ENCODE data around the gene FOXP1. TPM values are rescaled to one million over a fixed set of nuclear protein-coding genes. Genes with fewer than 3 reads are reported as not detected.

Gene FOXP1
- total and polyA plus RNA-seq, 2 of the 8 experiments (the other 6 are each of a cell fraction or from before 2014, with no cell fraction given): 13.9 to 25.4 TPM

GRCh38 chr3:71119171-71119570 is 464.4 kb downstream of the FOXP1 start:
- 0 out of 8 replicates have a peak, but pooled peaks cover 0 to 3% (median 0%) of the 10 kb centered on the region in 4 experiments for H3K36me3 ChIP-seq (ENCODE audit: control insufficient read depth in 2 of 4, insufficient read depth in 4 of 4, low read length in 3 of 4)
- no peak overlapping the region for H2BK12ac ChIP-seq (ENCODE audit: low read depth, low read length)
- no peak overlapping the region for H2BK20ac ChIP-seq (ENCODE audit: low read length)
- H3K23me2 ChIP-seq (ENCODE audit: low read depth, low read length): no peaks in the 10 kb centered on the region
- H3K4me2 ChIP-seq (ENCODE audit: insufficient read depth in 1 of 2, low read depth in 2 of 2, low read length in 2 of 2): no peak overlapping the region
- H3K27me3 ChIP-seq (replicated peaks in 1 of 4; ENCODE audit: control insufficient read depth in 3 of 4, extremely low read depth in 1 of 4, insufficient read depth in 3 of 4, low read length in 3 of 4): no peaks in the 10 kb centered on the region
- no peak overlapping the region for H2BK5ac ChIP-seq (ENCODE audit: low read depth, low read length)
- FAIRE-seq: no peak
- H3K9ac ChIP-seq (replicated peaks in 1 of 4; ENCODE audit: extremely low read depth in 1 of 4, low read depth in 3 of 4, low read length in 3 of 4): no peak overlapping the region
- peaks cover 0 to 7% (median 2%) of the 10 kb centered on the region in 4 experiments; a peak in 3 of 7 replicates for H3K4me1 ChIP-seq (replicated peaks in 1 of 4; ENCODE audit: control insufficient read depth in 3 of 4, insufficient read depth in 4 of 4, low read length in 3 of 4)
- no peak overlapping the region for H2AFZ ChIP-seq (ENCODE audit: low read length)
- H3K56ac ChIP-seq (replicated peaks; ENCODE audit: insufficient read length, low read depth, low read length): no peak overlapping the region
- ChIA-PET POLR2A (ENCODE audit: partially characterized antibody) (no interaction called here), CTCF (ENCODE audit: partially characterized antibody) (no interaction called here)
- H4K91ac ChIP-seq (replicated peaks; ENCODE audit: insufficient read length, low read length): no peak overlapping the region
- no peak overlapping the region for H3K14ac ChIP-seq (ENCODE audit: insufficient read length)
- H2BK120ac ChIP-seq (replicated peaks; ENCODE audit: low read depth, low read length): no peak overlapping the region
- no peak overlapping the region for H3K23ac ChIP-seq (ENCODE audit: insufficient read length)
- no peak overlapping the region for H2BK15ac ChIP-seq (ENCODE audit: low read length)
- H3K18ac ChIP-seq (ENCODE audit: extremely low read depth, low read length): no peak overlapping the region
- H4K20me1 ChIP-seq (replicated peaks in 1 of 2; ENCODE audit: control insufficient read depth in 1 of 2, insufficient read depth in 2 of 2, low read length in 2 of 2): no peaks in the 10 kb centered on the region
- WGBS, 2 experiments (ENCODE audit: extremely low coverage in 1 of 2, insufficient coverage in 1 of 2, insufficient read length in 1 of 2, insufficient replicate concordance in 2 of 2, low coverage in 1 of 2, low lambda C conversion rate in 2 of 2, missing lambda C conversion rate in 1 of 2): 82% methylated on average over 2 of the region's 2 CpGs; no CpG with 5 or more reads in 1 of the 2 experiments
- H3K79me1 ChIP-seq (ENCODE audit: low read depth, low read length): no peaks in the 10 kb centered on the region
- no peak overlapping the region for H4K8ac ChIP-seq (ENCODE audit: extremely low read depth, insufficient read depth, low read length)
- no peak for DNase-seq (ENCODE audit: low read depth in 1 of 2, low spot score in 2 of 2)
- H3K9me3 ChIP-seq (ENCODE audit: insufficient read depth in 2 of 2, low read depth in 1 of 2, low read length in 1 of 2): no peaks in the 10 kb centered on the region
- H3K4me3 ChIP-seq (ENCODE audit: extremely low read depth in 1 of 4, insufficient read depth in 2 of 4, low read depth in 3 of 4, low read length in 4 of 4): no peak overlapping the region
- H2AK5ac ChIP-seq (ENCODE audit: low read depth, low read length): no peak overlapping the region
- H4K5ac ChIP-seq (ENCODE audit: insufficient read length, low read depth, low read length): no peak overlapping the region
- no peaks in the 10 kb centered on the region for H3K79me2 ChIP-seq (ENCODE audit: control insufficient read depth in 1 of 2, insufficient read depth in 2 of 2, low read length in 2 of 2)
- H3K27ac ChIP-seq (ENCODE audit: low read depth, low read length): no peak overlapping the region
- H3K4ac ChIP-seq (replicated peaks; ENCODE audit: insufficient read length, low read depth, low read length): no peak overlapping the region
- TF ChIP-seq BRCA1 (IDR thresholded peaks at IDR 0.05; ENCODE audit: low read depth, low read length): no peak
- no peak for TF ChIP-seq RXRA (IDR thresholded peaks at IDR 0.05; ENCODE audit: insufficient read depth, low read depth, low read length)
- TF ChIP-seq, protein P1, sequence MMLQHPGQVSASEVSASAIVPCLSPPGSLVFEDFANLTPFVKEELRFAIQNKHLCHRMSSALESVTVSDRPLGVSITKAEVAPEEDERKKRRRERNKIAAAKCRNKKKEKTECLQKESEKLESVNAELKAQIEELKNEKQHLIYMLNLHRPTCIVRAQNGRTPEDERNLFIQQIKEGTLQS (IDR thresholded peaks at IDR 0.05; ENCODE audit: insufficient read depth, low read depth, low read length): no peak
- TF ChIP-seq CBX8 (IDR thresholded peaks at IDR 0.05; ENCODE audit: borderline replicate concordance, low read depth, low read length): no peak
- TF ChIP-seq E2F6 (IDR thresholded peaks at IDR 0.05): no peak
- TF ChIP-seq TAF1 (IDR thresholded peaks at IDR 0.05; ENCODE audit: low read depth, low read length): no peak
- TF ChIP-seq JUN (IDR thresholded peaks at IDR 0.05; ENCODE audit: low read depth, low read length): no peak

Data from H1 (cell line).